ENCODE data around the gene R3HDML. TPM values are rescaled to one million over a fixed set of nuclear protein-coding genes. Genes with fewer than 3 reads are reported as not detected.
A peak's percentile ranks its signal among the peaks of the same experiment; 100 is the strongest.

R3HDML gene
- total RNA-seq, 1 donor from 2014 or later: not detected

DNA sequence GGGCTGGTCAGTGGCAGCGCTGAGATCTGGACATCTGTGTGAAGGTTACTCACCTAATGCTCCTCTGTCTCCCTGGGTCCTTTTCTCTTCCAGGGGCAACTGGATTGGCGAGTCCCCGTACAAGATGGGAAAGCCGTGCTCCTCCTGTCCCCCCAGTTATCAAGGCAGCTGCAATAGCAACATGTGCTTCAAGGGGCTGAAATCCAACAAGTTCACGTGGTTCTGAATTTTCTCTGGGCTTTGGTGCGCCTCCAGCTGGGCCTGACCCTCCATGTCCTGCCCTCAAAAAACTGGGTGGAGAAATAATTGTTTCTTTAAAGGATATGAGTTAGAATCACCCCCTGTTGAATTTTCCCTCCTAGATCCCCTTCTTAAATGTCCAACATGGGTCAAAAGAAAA, 13.7 kb downstream of the R3HDML start:
- Mint-ChIP-seq H3K9me3 (ENCODE audit: low read depth) (no peaks in the 10 kb centered on the region), H3K4me1 (ENCODE audit: low read depth) (peaks cover 25% of the 10 kb centered on the region), H3K4me3 (ENCODE audit: low read depth) (no peak overlapping the region)

DNA sequence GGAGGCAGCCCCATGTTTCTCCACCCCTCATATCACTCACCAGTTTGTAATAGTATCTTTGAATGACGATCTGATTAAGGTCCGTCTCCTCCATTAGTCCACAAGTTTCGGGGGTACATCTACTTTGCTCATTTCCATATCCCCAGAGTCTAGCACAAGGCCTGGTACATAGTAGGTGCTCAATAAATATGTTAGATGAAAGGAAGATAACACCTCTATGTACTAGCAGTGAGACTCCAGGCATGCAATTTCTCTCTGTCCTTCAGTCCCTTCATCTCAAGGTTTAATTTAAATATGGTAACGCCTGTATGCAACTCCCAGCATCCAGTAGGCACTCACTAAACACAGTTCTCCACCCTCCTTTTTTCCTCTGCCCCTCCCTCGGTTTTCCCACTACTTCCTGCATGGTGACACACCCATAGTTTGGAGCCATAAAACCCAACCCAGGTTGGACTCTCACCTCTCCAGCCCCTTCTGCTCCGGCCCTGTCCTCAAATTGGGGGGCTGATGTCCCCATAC, 18.2 kb downstream of the R3HDML start:
- Mint-ChIP-seq H3K9me3 (ENCODE audit: low read depth) (no peaks in the 10 kb centered on the region), H3K4me1 (ENCODE audit: low read depth) (peaks cover 56% of the 10 kb centered on the region), H3K36me3 (ENCODE audit: insufficient read depth) (no peaks in the 10 kb centered on the region), H3K27me3 (no peaks in the 10 kb centered on the region), H3K27ac (peak overlapping the region; percentile 97), H3K4me3 (ENCODE audit: low read depth) (peak overlapping the region; percentile 93)
- no peak for DNase-seq (ENCODE audit: low spot score, unreplicated experiment)
- TF ChIP-seq, protein P1, sequence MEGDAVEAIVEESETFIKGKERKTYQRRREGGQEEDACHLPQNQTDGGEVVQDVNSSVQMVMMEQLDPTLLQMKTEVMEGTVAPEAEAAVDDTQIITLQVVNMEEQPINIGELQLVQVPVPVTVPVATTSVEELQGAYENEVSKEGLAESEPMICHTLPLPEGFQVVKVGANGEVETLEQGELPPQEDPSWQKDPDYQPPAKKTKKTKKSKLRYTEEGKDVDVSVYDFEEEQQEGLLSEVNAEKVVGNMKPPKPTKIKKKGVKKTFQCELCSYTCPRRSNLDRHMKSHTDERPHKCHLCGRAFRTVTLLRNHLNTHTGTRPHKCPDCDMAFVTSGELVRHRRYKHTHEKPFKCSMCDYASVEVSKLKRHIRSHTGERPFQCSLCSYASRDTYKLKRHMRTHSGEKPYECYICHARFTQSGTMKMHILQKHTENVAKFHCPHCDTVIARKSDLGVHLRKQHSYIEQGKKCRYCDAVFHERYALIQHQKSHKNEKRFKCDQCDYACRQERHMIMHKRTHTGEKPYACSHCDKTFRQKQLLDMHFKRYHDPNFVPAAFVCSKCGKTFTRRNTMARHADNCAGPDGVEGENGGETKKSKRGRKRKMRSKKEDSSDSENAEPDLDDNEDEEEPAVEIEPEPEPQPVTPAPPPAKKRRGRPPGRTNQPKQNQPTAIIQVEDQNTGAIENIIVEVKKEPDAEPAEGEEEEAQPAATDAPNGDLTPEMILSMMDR (IDR thresholded peaks at IDR 0.05; ENCODE audit: unreplicated experiment): no peak

More for the DNA sequence above, 13.7 kb downstream of the R3HDML start:
- TF ChIP-seq, protein P1 (IDR thresholded peaks at IDR 0.05; ENCODE audit: unreplicated experiment): no peak
- no peak for DNase-seq (ENCODE audit: low spot score, unreplicated experiment)
- Mint-ChIP-seq H3K27me3 (no peaks in the 10 kb centered on the region), H3K36me3 (ENCODE audit: insufficient read depth) (no peaks in the 10 kb centered on the region), H3K27ac (peak overlapping the region; percentile 52)

DNA sequence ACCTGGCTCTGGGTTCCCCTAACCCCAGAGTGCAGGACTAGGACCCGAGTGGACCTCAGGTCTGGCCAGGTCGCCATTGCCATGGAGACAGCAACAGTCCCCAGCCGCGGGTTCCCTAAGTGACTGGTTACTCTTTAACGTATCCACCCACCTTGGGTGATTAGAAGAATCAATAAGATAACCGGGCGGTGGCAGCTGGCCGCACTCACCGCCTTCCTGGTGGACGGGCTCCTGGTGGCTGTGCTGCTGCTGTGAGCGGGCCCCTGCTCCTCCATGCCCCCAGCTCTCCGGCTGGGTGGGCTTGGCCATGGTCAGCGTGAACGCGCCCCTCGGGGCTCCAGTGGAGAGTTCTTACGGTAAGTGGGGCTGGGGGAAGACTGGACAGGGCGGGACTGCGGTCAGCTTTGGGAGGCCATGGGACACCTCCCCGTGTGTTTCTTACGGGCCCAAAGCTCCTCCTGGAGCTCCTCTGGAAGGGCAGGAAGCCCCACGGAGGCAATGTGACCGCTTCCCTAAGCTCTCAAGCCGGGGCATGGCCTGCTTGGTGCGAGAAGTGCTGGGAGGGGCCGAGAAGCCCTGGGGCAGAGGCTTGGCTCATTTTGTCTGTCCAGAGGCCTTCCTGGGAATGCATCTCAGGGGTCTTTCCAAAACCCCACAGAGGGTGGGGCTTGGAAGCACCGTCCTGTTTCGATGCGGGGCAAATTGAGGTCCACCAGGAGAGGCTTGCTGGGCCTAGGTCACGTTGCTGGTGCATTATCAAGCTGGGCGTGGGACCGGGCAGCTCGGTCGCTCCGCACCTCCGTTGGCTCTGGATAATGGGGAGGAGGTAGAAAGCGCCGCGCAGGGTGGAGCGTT, 18.9 kb downstream of the R3HDML start, which contains the start of gene HNF4A:
HNF4A (plus strand) TSS at position 202 of the 855 bp plus-strand sequence; CDS start at position 308, 106 bp downstream.
- Mint-ChIP-seq H3K27ac (peak within 1 kb of the TSS; percentile 97), H3K4me1 (ENCODE audit: low read depth) (peaks cover 56% of the 10 kb centered on the region), H3K27me3 (no peaks in the 10 kb centered on the region), H3K9me3 (ENCODE audit: low read depth) (no peaks in the 10 kb centered on the region), H3K36me3 (ENCODE audit: insufficient read depth) (no peaks in the 10 kb centered on the region), H3K4me3 (ENCODE audit: low read depth) (peak within 1 kb of the TSS; percentile 93)
- peak; percentile 64 for DNase-seq (ENCODE audit: low spot score, unreplicated experiment)
- TF ChIP-seq, protein P1 (IDR thresholded peaks at IDR 0.05; ENCODE audit: unreplicated experiment): no peak

DNA sequence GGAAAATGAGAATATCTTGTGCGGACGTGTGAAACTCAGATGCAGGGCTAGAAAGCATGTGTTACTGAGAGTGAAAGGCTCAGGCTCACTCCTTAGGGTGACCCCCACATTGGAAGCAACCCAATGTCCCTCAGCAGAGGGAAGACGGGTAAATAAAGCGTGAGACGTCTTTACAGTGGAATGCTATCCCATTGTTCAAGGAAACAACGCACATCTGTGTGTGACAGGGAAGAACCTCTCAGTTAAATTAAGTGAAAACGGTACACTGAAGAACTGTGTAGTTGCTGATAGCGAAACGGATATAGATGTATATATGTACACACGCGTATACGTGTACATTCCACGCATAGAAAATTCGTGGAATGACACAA, 19.5 kb downstream of the R3HDML start:
- TF ChIP-seq, protein P1 (IDR thresholded peaks at IDR 0.05; ENCODE audit: unreplicated experiment): no peak
- no peaks in the 10 kb centered on the region for H3K9me3 Mint-ChIP-seq (ENCODE audit: low read depth)
- DNase-seq (ENCODE audit: low spot score, unreplicated experiment): no peak
- no peaks in the 10 kb centered on the region for H3K36me3 Mint-ChIP-seq (ENCODE audit: insufficient read depth)
- peak overlapping the region; percentile 93 for H3K4me3 Mint-ChIP-seq (ENCODE audit: low read depth)
- peak overlapping the region; percentile 97 for H3K27ac Mint-ChIP-seq
- no peaks in the 10 kb centered on the region for H3K27me3 Mint-ChIP-seq
- peaks cover 56% of the 10 kb centered on the region for H3K4me1 Mint-ChIP-seq (ENCODE audit: low read depth)

DNA sequence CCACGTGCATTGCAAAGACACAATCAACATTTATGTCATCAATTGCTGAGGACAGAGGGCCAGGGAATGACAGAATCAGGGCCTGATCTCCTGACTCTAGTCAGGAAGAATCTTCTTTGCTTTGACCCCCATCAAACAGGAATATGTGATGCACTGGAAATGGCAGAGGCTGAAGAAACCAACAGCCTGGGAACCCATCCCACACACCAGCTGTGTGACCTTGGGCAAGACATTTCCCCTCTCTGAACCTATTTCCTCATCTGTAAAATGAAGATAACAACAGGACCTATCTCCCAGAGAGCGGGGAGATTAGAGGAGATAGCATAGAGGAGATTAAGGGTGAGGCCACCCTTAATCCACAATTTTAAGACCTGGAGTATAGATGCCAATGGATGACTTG, 20.2 kb downstream of the R3HDML start:
- Mint-ChIP-seq H3K4me3 (ENCODE audit: low read depth) (peak overlapping the region; percentile 93), H3K27ac (peak overlapping the region; percentile 97), H3K9me3 (ENCODE audit: low read depth) (no peaks in the 10 kb centered on the region), H3K36me3 (ENCODE audit: insufficient read depth) (no peaks in the 10 kb centered on the region), H3K4me1 (ENCODE audit: low read depth) (peaks cover 51% of the 10 kb centered on the region), H3K27me3 (no peaks in the 10 kb centered on the region)
- TF ChIP-seq, protein P1 (IDR thresholded peaks at IDR 0.05; ENCODE audit: unreplicated experiment): no peak
- DNase-seq (ENCODE audit: low spot score, unreplicated experiment): no peak
